HCT116 (cell line): ENCODE results near the gene DCP1B.

Experiments
- CEBPB ChIP-seq: IDR thresholded peaks from 2 replicates; pipeline ENCODE4 v1.6.1; 2012; ENCODE audit warnings: low read depth
- CTCF ChIP-seq, 3 experiments: fragments of 200-600 bp in 1 of 3; sonication (generic) in 1 of 3; IDR thresholded peaks in 2 of 3; conservative IDR thresholded peaks in 1 of 3; 2 replicates each; pipeline ENCODE4 v1.5.1; 2012 to 2017; ENCODE audit warnings: low read depth in 2 of 3, low read length in 2 of 3, antibody characterized with exemption in 1 of 3, borderline replicate concordance in 1 of 3, control low read depth in 1 of 3, mild to moderate bottlenecking in 1 of 3, mixed read lengths in 1 of 3, mixed run types in 1 of 3, moderate library complexity in 1 of 3; ENCODE audit not compliant: insufficient read depth in 1 of 3
- EZH2 ChIP-seq: fragments of 200-600 bp; sonication (generic); IDR thresholded peaks from 2 replicates; pipeline ENCODE4 v1.6.1; 2017; ENCODE audit warnings: antibody characterized with exemption, mixed run types
- EZH2phosphoT487 ChIP-seq: fragments of 200-600 bp; IDR thresholded peaks from 2 replicates; pipeline ENCODE4 v1.6.1; 2018; ENCODE audit warnings: antibody characterized with exemption, borderline replicate concordance
- JUND ChIP-seq: IDR thresholded peaks from 2 replicates; pipeline ENCODE4 v1.6.1; 2012
- MAX ChIP-seq: IDR thresholded peaks from 2 replicates; pipeline ENCODE4 v1.6.1; 2012
- POLR2A ChIP-seq: IDR thresholded peaks from 2 replicates; pipeline ENCODE4 v1.7.0; 2011; ENCODE audit warnings: borderline replicate concordance; ENCODE audit not compliant: insufficient read depth, insufficient read length; ENCODE audit errors: extremely low read depth
- POLR2AphosphoS5 ChIP-seq: IDR thresholded peaks from 2 replicates; pipeline ENCODE4 v1.6.1; 2011; ENCODE audit warnings: mild to moderate bottlenecking, low read depth, low read length, moderate library complexity
- REST ChIP-seq: IDR thresholded peaks from 2 replicates; pipeline ENCODE4 v1.6.1; 2012; ENCODE audit warnings: low read depth
- SIN3A ChIP-seq: IDR thresholded peaks from 2 replicates; pipeline ENCODE4 v1.6.1; 2012; ENCODE audit warnings: low read depth
- ZFX ChIP-seq: fragments of 450-650 bp; IDR thresholded peaks from 2 replicates; pipeline ENCODE4 v1.6.1; 2017

GRCh38 chr12:1919284-1919683, 85.0 kb downstream of the DCP1B start:
- TF ChIP-seq CTCF (IDR thresholded peaks at IDR 0.05 in 2 of 3, conservative IDR thresholded peaks at IDR 0.05 in 1 of 3; ENCODE audit: borderline replicate concordance in 1 of 3, insufficient read depth in 1 of 3, low read depth in 2 of 3, low read length in 2 of 3) (no peak), MAX (no peak), EZH2 (no peak), POLR2A (no peak), CEBPB (no peak), REST (no peak), SIN3A (no peak), EZH2phosphoT487 (no peak), JUND (no peak), POLR2AphosphoS5 (no peak), ZFX (no peak)
